Stimulated activated CD4-positive, alpha-beta T cell treated with anti-CD3 and anti-CD28 coated beads, Interleukin-4, amount 100 ng/mL, for 24 hours (primary cell): Measurements from ENCODE around the gene ZC3HAV1L.
"Not testable (repeated sequence)": the region's sequence is repeated elsewhere in the genome, so short reads cannot be mapped to it uniquely, and the experiment has no call there.

Source experiments
- DNase-seq: peaks from one replicate; pipeline ENCODE4 v3.0.0-alpha.2; 2020

ZC3HAV1L gene

GRCh38 chr7:139011373-139011772, 24.5 kb downstream of the ZC3HAV1L start:
- DNase-seq: no peak

GRCh38 chr7:139004321-139005090, 31.3 kb downstream of the ZC3HAV1L start:
- no peak for DNase-seq

- no peak for DNase-seq
Observed at GRCh38 chr7:138999414-138999813, 36.4 kb downstream of the ZC3HAV1L start.

- no peak for DNase-seq
Observed at GRCh38 chr7:138992052-138992531, 43.8 kb downstream of the ZC3HAV1L start.

GRCh38 chr7:138987686-138988085, 48.2 kb downstream of the ZC3HAV1L start:
- DNase-seq: no peak

GRCh38 chr7:138982204-138982623, 53.6 kb downstream of the ZC3HAV1L start:
- no peak for DNase-seq

GRCh38 chr7:138981332-138982203, 54.3 kb downstream of the ZC3HAV1L start, which contains the start of gene KIAA1549:
TSS of gene KIAA1549 (minus strand) at chr7:138981389. CDS start at chr7:138981269, 120 bp downstream.
- peak; percentile 42 for DNase-seq

- DNase-seq: no peak
Observed at GRCh38 chr7:138980563-138981291, 55.1 kb downstream of the ZC3HAV1L start.

GRCh38 chr7:138979988-138980562, 55.8 kb downstream of the ZC3HAV1L start:
- no peak for DNase-seq

- DNase-seq: no peak
Observed at GRCh38 chr7:138979226-138979979, 56.4 kb downstream of the ZC3HAV1L start.

- no peak for DNase-seq
Observed at GRCh38 chr7:138978541-138979184, 57.2 kb downstream of the ZC3HAV1L start.

- DNase-seq: not testable (repeated sequence)
Observed at GRCh38 chr7:138976161-138976560, 59.7 kb downstream of the ZC3HAV1L start.
